Measurements from ENCODE around the gene PDYN. TPM values are rescaled to one million over a fixed set of nuclear protein-coding genes. Genes with fewer than 3 reads are reported as not detected.
A peak's percentile ranks its signal among the peaks of the same experiment; 100 is the strongest.

PDYN gene
- total and polyA plus RNA-seq, 8 donors, result not detected

DNA sequence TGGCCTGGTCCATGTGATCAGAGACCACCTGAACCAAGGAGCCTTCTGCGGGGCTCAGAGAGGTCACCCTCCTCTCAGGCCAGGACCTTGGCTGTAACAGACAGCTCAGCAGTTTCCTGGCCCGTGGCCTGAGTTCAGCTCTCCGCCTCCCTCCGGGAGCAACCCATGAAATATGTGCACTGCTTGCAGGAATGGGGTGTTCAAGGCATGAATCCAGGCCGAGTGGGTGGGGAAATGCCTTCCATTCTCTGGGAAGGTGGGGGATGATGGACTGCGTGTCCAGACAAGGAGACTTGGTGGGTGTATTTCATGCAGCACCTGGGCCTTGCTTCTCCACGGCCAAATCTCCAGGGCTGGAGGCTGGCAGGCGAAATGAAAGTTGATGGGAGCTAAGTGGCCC lies 52.6 kb downstream of the PDYN start:
- Histone ChIP-seq H3K4me1 (peaks cover 0 to 10% (median 0%) of the 10 kb centered on the region in 3 donors), H3K27me3 (no peaks in the 10 kb centered on the region), H3K36me3 (no peaks in the 10 kb centered on the region), H3K9me3 (no peaks in the 10 kb centered on the region), H3K27ac (no peak overlapping the region), H3K4me3 (no peak overlapping the region)
- DNase-seq, result no peak
- WGBS, 2 donors, result 56 to 62% methylated on average over 8 of the region's 8 CpGs
- TF ChIP-seq, protein P1, sequence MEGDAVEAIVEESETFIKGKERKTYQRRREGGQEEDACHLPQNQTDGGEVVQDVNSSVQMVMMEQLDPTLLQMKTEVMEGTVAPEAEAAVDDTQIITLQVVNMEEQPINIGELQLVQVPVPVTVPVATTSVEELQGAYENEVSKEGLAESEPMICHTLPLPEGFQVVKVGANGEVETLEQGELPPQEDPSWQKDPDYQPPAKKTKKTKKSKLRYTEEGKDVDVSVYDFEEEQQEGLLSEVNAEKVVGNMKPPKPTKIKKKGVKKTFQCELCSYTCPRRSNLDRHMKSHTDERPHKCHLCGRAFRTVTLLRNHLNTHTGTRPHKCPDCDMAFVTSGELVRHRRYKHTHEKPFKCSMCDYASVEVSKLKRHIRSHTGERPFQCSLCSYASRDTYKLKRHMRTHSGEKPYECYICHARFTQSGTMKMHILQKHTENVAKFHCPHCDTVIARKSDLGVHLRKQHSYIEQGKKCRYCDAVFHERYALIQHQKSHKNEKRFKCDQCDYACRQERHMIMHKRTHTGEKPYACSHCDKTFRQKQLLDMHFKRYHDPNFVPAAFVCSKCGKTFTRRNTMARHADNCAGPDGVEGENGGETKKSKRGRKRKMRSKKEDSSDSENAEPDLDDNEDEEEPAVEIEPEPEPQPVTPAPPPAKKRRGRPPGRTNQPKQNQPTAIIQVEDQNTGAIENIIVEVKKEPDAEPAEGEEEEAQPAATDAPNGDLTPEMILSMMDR (IDR thresholded peaks at IDR 0.05), result no peak
- ATAC-seq, result no peak
- no peak for FAIRE-seq
- intact Hi-C loops (cut with DNase I), result no loop called here

DNA sequence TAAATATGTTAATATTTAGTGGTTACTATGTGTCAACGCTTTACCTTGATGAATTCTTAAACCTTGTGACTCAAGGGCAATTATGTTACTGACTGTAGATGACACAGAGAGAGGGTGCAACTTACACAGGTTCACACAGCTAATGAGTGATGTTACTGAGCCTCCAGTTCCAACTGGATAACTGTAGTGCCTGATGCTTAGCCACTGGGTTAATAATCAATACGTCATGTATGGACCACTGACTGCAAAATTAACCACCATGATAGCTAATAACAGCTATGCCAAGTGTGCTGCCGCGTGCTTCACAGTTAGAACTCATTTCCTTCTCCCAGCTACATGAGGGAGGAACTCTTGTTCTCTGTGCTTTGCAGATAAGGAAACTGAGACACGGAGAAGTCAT lies 53.3 kb downstream of the PDYN start:
- FAIRE-seq (no peak), DNase-seq (no peak), ATAC-seq (no peak)
- Histone ChIP-seq H3K4me1 (peaks cover 0 to 3% (median 2%) of the 10 kb centered on the region in 3 donors), H3K4me3 (no peak overlapping the region), H3K27ac (no peak overlapping the region), H3K36me3 (no peaks in the 10 kb centered on the region), H3K9me3 (no peaks in the 10 kb centered on the region), H3K27me3 (no peaks in the 10 kb centered on the region)
- 64 to 71% methylated on average over 5 of the region's 5 CpGs for WGBS, 2 donors
- TF ChIP-seq, protein P1 (IDR thresholded peaks at IDR 0.05), result no peak
- intact Hi-C loops (cut with DNase I), result no loop called here

DNA sequence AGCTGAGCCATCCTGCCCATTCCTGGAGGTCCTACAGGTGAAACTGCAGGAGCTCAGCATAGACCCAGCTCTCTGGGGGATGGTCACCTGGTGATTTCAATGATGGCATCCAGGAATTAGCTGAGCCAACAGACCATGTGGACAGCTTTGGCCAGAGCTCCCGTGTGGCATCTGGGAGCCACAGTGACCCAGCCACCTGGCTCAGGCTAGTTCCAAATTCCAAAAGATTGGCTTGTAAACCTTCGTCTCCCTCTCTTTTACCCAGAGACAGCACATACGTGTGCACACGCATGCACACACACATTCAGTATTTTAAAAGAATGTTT lies 54.6 kb downstream of the PDYN start:
- ATAC-seq (no peak), DNase-seq (no peak), FAIRE-seq (no peak)
- intact Hi-C loops (cut with DNase I), result no loop called here
- WGBS, 2 donors, result 61 to 63% methylated on average over 4 of the region's 4 CpGs
- no peaks in the 10 kb centered on the region for H3K36me3 ChIP-seq
- no peaks in the 10 kb centered on the region for H3K27me3 ChIP-seq
- TF ChIP-seq, protein P1 (IDR thresholded peaks at IDR 0.05), result no peak
- peaks cover 0 to 3% (median 0%) of the 10 kb centered on the region in 3 donors for H3K4me1 ChIP-seq
- no peak overlapping the region for H3K27ac ChIP-seq
- no peaks in the 10 kb centered on the region for H3K9me3 ChIP-seq
- H3K4me3 ChIP-seq, result no peak overlapping the region

DNA sequence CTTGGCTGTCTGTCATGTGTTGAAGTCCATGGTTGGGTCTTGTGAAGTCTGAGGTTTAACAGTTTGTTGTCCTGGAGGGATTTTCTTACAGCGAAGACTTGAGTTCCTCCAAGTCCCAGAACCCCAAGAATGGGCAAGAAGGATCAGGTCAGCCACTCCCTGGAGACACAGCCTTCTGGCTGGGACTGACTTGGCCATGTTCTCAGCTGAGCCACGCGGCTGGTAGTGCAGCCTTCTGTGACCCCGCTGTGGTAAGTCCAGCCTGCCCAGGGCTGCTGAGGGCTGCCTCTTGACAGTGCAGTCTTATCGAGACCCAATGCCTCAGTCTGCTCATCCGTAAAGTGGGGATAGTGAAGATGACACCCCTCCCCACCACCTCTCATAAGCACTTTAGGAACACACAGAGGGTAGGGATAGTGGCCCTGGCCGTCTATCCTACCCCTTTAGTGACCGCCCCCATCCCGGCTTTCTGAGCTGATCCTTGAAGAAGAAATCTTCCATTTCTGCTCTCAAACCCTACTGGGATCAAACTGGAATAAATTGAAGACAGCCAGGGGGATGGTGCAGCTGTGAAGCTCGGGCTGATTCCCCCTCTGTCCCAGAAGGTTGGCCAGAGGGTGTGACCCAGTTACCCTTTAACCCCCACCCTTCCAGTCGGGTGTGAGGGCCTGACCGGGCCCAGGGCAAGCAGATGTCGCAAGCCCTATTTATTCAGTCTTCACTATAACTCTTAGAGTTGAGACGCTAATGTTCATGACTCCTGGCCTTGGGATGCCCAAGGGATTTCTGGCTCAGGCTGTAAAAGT lies 55.2 kb downstream of the PDYN start:
- no peak overlapping the region for H3K4me3 ChIP-seq
- no peak overlapping the region for H3K27ac ChIP-seq
- H3K4me1 ChIP-seq, result peaks cover 0 to 3% (median 0%) of the 10 kb centered on the region in 3 donors
- no peaks in the 10 kb centered on the region for H3K27me3 ChIP-seq
- H3K9me3 ChIP-seq, result no peaks in the 10 kb centered on the region
- intact Hi-C loops (cut with DNase I), result no loop called here
- no peak for ATAC-seq
- DNase-seq, result no peak
- no peak for FAIRE-seq
- H3K36me3 ChIP-seq, result no peaks in the 10 kb centered on the region
- TF ChIP-seq, protein P1 (IDR thresholded peaks at IDR 0.05), result no peak
- WGBS, 2 donors, result 73 to 75% methylated on average over 14 of the region's 14 CpGs

DNA sequence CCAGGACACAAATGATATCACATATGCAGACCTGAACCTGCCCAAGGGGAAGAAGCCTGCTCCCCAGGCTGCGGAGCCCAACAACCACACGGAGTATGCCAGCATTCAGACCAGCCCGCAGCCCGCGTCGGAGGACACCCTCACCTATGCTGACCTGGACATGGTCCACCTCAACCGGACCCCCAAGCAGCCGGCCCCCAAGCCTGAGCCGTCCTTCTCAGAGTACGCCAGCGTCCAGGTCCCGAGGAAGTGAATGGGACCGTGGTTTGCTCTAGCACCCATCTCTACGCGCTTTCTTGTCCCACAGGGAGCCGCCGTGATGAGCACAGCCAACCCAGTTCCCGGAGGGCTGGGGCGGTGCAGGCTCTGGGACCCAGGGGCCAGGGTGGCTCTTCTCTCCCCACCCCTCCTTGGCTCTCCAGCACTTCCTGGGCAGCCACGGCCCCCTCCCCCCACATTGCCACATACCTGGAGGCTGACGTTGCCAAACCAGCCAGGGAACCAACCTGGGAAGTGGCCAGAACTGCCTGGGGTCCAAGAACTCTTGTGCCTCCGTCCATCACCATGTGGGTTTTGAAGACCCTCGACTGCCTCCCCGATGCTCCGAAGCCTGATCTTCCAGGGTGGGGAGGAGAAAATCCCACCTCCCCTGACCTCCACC lies 56.4 kb downstream of the PDYN start:
- H3K4me3 ChIP-seq, result no peak overlapping the region
- H3K27ac ChIP-seq, result no peak overlapping the region
- H3K27me3 ChIP-seq, result no peaks in the 10 kb centered on the region
- H3K9me3 ChIP-seq, result no peaks in the 10 kb centered on the region
- ATAC-seq, result no peak
- H3K4me1 ChIP-seq, result peaks cover 0 to 3% (median 0%) of the 10 kb centered on the region in 3 donors
- FAIRE-seq, result no peak
- intact Hi-C loops (cut with DNase I), result no loop called here
- WGBS, 2 donors, result 77 to 88% methylated on average over 25 of the region's 25 CpGs
- TF ChIP-seq, protein P1 (IDR thresholded peaks at IDR 0.05), result no peak
- DNase-seq, result peak in 2 of 6 donors; percentile 34 to 39
- H3K36me3 ChIP-seq, result no peaks in the 10 kb centered on the region
